ENCODE measurements around the gene UBXN6.

Gene UBXN6

GRCh38 chr19:4497770-4498389 is 40.3 kb upstream of the UBXN6 start:
- TF ChIP-seq EP300 (IDR thresholded peaks at IDR 0.05; ENCODE audit: borderline replicate concordance) (no peak), CREB1 (IDR thresholded peaks at IDR 0.05; ENCODE audit: low read depth) (no peak), NFIC (IDR thresholded peaks at IDR 0.05) (no peak), EGR1 (IDR thresholded peaks at IDR 0.05) (no peak), TCF12 (IDR thresholded peaks at IDR 0.05; ENCODE audit: low read depth) (no peak), TEAD4 (IDR thresholded peaks at IDR 0.05) (no peak), ZBTB7A (IDR thresholded peaks at IDR 0.05; ENCODE audit: low read depth) (no peak), RAD21 (IDR thresholded peaks at IDR 0.05; ENCODE audit: low read depth) (no peak), TAF1 (IDR thresholded peaks at IDR 0.05; ENCODE audit: low read depth) (no peak), FOXM1 (IDR thresholded peaks at IDR 0.05; ENCODE audit: borderline replicate concordance, low read depth) (no peak), YY1 (IDR thresholded peaks at IDR 0.05; ENCODE audit: low read depth) (no peak), CEBPB (IDR thresholded peaks at IDR 0.05) (no peak)
- TF ChIP-seq, protein P1, sequence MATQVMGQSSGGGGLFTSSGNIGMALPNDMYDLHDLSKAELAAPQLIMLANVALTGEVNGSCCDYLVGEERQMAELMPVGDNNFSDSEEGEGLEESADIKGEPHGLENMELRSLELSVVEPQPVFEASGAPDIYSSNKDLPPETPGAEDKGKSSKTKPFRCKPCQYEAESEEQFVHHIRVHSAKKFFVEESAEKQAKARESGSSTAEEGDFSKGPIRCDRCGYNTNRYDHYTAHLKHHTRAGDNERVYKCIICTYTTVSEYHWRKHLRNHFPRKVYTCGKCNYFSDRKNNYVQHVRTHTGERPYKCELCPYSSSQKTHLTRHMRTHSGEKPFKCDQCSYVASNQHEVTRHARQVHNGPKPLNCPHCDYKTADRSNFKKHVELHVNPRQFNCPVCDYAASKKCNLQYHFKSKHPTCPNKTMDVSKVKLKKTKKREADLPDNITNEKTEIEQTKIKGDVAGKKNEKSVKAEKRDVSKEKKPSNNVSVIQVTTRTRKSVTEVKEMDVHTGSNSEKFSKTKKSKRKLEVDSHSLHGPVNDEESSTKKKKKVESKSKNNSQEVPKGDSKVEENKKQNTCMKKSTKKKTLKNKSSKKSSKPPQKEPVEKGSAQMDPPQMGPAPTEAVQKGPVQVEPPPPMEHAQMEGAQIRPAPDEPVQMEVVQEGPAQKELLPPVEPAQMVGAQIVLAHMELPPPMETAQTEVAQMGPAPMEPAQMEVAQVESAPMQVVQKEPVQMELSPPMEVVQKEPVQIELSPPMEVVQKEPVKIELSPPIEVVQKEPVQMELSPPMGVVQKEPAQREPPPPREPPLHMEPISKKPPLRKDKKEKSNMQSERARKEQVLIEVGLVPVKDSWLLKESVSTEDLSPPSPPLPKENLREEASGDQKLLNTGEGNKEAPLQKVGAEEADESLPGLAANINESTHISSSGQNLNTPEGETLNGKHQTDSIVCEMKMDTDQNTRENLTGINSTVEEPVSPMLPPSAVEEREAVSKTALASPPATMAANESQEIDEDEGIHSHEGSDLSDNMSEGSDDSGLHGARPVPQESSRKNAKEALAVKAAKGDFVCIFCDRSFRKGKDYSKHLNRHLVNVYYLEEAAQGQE (IDR thresholded peaks at IDR 0.05; ENCODE audit: low read depth), result no peak
- TF ChIP-seq, protein P2, sequence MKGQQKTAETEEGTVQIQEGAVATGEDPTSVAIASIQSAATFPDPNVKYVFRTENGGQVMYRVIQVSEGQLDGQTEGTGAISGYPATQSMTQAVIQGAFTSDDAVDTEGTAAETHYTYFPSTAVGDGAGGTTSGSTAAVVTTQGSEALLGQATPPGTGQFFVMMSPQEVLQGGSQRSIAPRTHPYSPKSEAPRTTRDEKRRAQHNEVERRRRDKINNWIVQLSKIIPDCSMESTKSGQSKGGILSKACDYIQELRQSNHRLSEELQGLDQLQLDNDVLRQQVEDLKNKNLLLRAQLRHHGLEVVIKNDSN (IDR thresholded peaks at IDR 0.05), result no peak
- TF ChIP-seq, protein P3, sequence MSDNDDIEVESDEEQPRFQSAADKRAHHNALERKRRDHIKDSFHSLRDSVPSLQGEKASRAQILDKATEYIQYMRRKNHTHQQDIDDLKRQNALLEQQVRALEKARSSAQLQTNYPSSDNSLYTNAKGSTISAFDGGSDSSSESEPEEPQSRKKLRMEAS (IDR thresholded peaks at IDR 0.05), result no peak

DNA sequence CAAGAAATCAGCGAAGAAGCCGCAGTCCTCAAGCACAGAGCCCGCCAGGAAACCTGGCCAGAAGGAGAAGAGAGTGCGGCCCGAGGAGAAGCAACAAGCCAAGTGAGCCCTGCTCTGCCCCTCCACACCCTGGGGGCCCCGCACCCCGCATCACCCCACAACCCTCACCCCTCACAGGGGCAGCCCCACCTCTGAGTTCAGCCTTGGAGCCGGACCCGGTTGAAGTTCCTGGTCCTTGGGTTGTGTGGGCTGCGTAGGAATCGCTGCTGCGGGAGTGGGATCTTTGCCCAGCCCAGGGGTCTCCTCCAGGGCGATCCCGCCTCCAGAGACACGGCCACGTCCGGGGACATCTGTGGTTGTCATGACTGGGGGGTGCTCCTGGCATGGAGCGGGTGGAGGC is 38.7 kb upstream of the UBXN6 start:
- TF ChIP-seq, protein P1 (IDR thresholded peaks at IDR 0.05; ENCODE audit: low read depth), result no peak
- TF ChIP-seq TEAD4 (IDR thresholded peaks at IDR 0.05), result no peak
- TF ChIP-seq, protein P2 (IDR thresholded peaks at IDR 0.05), result no peak
- no peak for TF ChIP-seq YY1 (IDR thresholded peaks at IDR 0.05; ENCODE audit: low read depth)
- TF ChIP-seq, protein P3 (IDR thresholded peaks at IDR 0.05), result no peak
- TF ChIP-seq CREB1 (IDR thresholded peaks at IDR 0.05; ENCODE audit: low read depth), result no peak
- no peak for TF ChIP-seq ZBTB7A (IDR thresholded peaks at IDR 0.05; ENCODE audit: low read depth)
- no peak for TF ChIP-seq TCF12 (IDR thresholded peaks at IDR 0.05; ENCODE audit: low read depth)
- TF ChIP-seq NFIC (IDR thresholded peaks at IDR 0.05), result no peak
- TF ChIP-seq EGR1 (IDR thresholded peaks at IDR 0.05), result no peak
- TF ChIP-seq CEBPB (IDR thresholded peaks at IDR 0.05), result no peak
- TF ChIP-seq RAD21 (IDR thresholded peaks at IDR 0.05; ENCODE audit: low read depth), result no peak
- TF ChIP-seq TAF1 (IDR thresholded peaks at IDR 0.05; ENCODE audit: low read depth), result no peak
- no peak for TF ChIP-seq EP300 (IDR thresholded peaks at IDR 0.05; ENCODE audit: borderline replicate concordance)
- TF ChIP-seq FOXM1 (IDR thresholded peaks at IDR 0.05; ENCODE audit: borderline replicate concordance, low read depth), result no peak

- no peak for TF ChIP-seq CREB1 (IDR thresholded peaks at IDR 0.05; ENCODE audit: low read depth)
- TF ChIP-seq FOXM1 (IDR thresholded peaks at IDR 0.05; ENCODE audit: borderline replicate concordance, low read depth), result no peak
- no peak for TF ChIP-seq EGR1 (IDR thresholded peaks at IDR 0.05)
- no peak for TF ChIP-seq TCF12 (IDR thresholded peaks at IDR 0.05; ENCODE audit: low read depth)
- no peak for TF ChIP-seq TEAD4 (IDR thresholded peaks at IDR 0.05)
- TF ChIP-seq, protein P1 (IDR thresholded peaks at IDR 0.05; ENCODE audit: low read depth), result no peak
- TF ChIP-seq RAD21 (IDR thresholded peaks at IDR 0.05; ENCODE audit: low read depth), result no peak
- no peak for TF ChIP-seq YY1 (IDR thresholded peaks at IDR 0.05; ENCODE audit: low read depth)
- TF ChIP-seq, protein P2 (IDR thresholded peaks at IDR 0.05), result no peak
- TF ChIP-seq ZBTB7A (IDR thresholded peaks at IDR 0.05; ENCODE audit: low read depth), result no peak
- TF ChIP-seq TAF1 (IDR thresholded peaks at IDR 0.05; ENCODE audit: low read depth), result no peak
- no peak for TF ChIP-seq EP300 (IDR thresholded peaks at IDR 0.05; ENCODE audit: borderline replicate concordance)
- TF ChIP-seq, protein P3 (IDR thresholded peaks at IDR 0.05), result no peak
- TF ChIP-seq NFIC (IDR thresholded peaks at IDR 0.05), result no peak
- TF ChIP-seq CEBPB (IDR thresholded peaks at IDR 0.05), result no peak
Measured at GRCh38 chr19:4495471-4495870, 37.9 kb upstream of the UBXN6 start.
